ENCODE measurements around the gene COLEC11. TPM values are rescaled to one million over a fixed set of nuclear protein-coding genes. Genes with fewer than 3 reads are reported as not detected.
A peak's percentile ranks its signal among the peaks of the same experiment; 100 is the strongest.

The COLEC11 gene
- total and polyA plus RNA-seq, 2 of the 13 experiments (the other 11 are each of a cell fraction or from before 2014, with no cell fraction given) = 1.5 to 3.0 TPM

DNA sequence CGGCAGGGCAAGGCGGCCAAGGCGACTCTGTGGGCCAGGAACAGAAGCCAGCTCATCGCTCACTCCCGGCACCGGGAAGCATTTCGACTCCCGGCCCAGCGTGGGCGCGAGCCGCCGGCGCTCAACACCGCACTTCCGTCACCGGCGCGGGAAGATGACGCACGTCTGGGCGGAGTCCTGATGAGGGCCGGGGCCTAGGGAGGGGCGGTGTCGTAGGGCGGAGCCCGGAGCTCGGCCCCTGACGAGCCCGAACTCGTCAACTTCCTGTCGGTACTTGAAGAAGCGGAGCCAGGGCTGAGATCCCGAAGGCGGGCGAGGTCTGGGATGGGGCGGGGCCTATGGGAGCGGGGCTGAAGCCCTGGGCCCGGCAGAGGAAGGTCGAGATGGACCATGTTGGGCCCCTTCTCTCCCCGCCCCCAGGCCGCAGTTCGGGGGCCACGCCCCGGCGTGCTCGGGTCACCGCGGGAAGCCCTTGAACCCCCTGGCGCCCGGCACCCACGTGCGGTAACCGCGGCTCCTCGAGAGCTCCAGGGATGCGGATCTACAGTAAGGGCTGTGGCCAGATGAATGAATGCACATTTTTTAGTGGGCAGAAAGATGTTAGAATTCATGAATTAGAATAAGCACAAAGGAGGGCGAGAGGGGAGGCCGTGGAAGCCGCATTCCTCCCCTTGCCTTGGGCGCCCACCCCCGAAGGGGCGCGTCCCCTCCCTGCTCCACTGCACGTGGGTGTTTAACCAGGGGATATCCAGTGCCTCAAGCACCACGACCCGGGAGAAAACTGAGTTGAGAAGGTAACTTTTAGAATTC lies 36.5 kb upstream of the COLEC11 start, which contains the start of gene RNASEH1 (continued):
- TF ChIP-seq MXD3 (CRISPR knock-in tag; IDR thresholded peaks at IDR 0.05) (peak; percentile 97; the same call in 1 of the 2 replicates), ZNF550 (CRISPR knock-in tag; IDR thresholded peaks at IDR 0.05; ENCODE audit: borderline replicate concordance) (no peak), CHCHD3 (CRISPR knock-in tag; IDR thresholded peaks at IDR 0.05) (peak; percentile 84), ZFP36 (IDR thresholded peaks at IDR 0.05; ENCODE audit: borderline replicate concordance, low read depth, low read length, partially characterized antibody) (no peak), MAFF (IDR thresholded peaks at IDR 0.05; ENCODE audit: low read depth, low read length) (no peak), ZNF121 (CRISPR knock-in tag; IDR thresholded peaks at IDR 0.05) (no peak; the same call in 1 of the 2 replicates), ZNF891 (CRISPR knock-in tag; IDR thresholded peaks at IDR 0.05) (peak; percentile 92), ZNF570 (CRISPR knock-in tag; IDR thresholded peaks at IDR 0.05; ENCODE audit: borderline replicate concordance) (peak; percentile 97; the same call in 1 of the 2 replicates), NFE2L1 (CRISPR knock-in tag; IDR thresholded peaks at IDR 0.05; ENCODE audit: borderline replicate concordance) (peak; percentile 60; the same call in 1 of the 2 replicates), PHF5A (CRISPR knock-in tag; IDR thresholded peaks at IDR 0.05; ENCODE audit: low read depth, unreplicated experiment) (peak; percentile 84), ZNF781 (CRISPR knock-in tag; IDR thresholded peaks at IDR 0.05; ENCODE audit: borderline replicate concordance, not compliant biosample characterization) (peak; percentile 99), ONECUT2 (CRISPR knock-in tag; IDR thresholded peaks at IDR 0.05) (peak; percentile 51; the same call in 1 of the 2 replicates), SKI (IDR thresholded peaks at IDR 0.05; ENCODE audit: partially characterized antibody) (peak; percentile 19), TRAFD1 (CRISPR knock-in tag; IDR thresholded peaks at IDR 0.05; ENCODE audit: borderline replicate concordance) (peak; percentile 27; the same call in 1 of the 2 replicates), ZNF597 (CRISPR knock-in tag; IDR thresholded peaks at IDR 0.05) (no peak), ZBTB10 (CRISPR knock-in tag; IDR thresholded peaks at IDR 0.05; ENCODE audit: borderline replicate concordance) (peak; percentile 96), ZSCAN30 (CRISPR knock-in tag; IDR thresholded peaks at IDR 0.05) (peak; percentile 80; the same call in 1 of the 2 replicates), RNF2 (conservative IDR thresholded peaks at IDR 0.05; ENCODE audit: low read depth) (peak; percentile 98), SCMH1 (CRISPR knock-in tag; IDR thresholded peaks at IDR 0.05; ENCODE audit: borderline replicate concordance) (no peak), ZSCAN20 (CRISPR knock-in tag; IDR thresholded peaks at IDR 0.05; ENCODE audit: borderline replicate concordance) (peak; percentile 14), ZIK1 (CRISPR knock-in tag; IDR thresholded peaks at IDR 0.05; ENCODE audit: borderline replicate concordance, low read depth) (peak; percentile 60; the same call in 1 of the 2 replicates), CBFB (CRISPR knock-in tag; IDR thresholded peaks at IDR 0.05) (peak; percentile 90), CAMTA2 (CRISPR knock-in tag; IDR thresholded peaks at IDR 0.05; ENCODE audit: borderline replicate concordance) (peak; percentile 73; the same call in 1 of the 2 replicates)
